HG03378 (cell line): ENCODE measurements around the gene AXIN1.
"Not testable (repeated sequence)": the region's sequence is repeated elsewhere in the genome, so short reads cannot be mapped to it uniquely, and the experiment has no call there.

Experiments used
- ATAC-seq: cut with Tn5 transposase; IDR thresholded peaks from one replicate; pipeline ENCODE4 v1.9.1; 2021; ENCODE audit warnings: mild to moderate bottlenecking, moderate library complexity; ENCODE audit not compliant: unreplicated experiment

The AXIN1 gene

DNA sequence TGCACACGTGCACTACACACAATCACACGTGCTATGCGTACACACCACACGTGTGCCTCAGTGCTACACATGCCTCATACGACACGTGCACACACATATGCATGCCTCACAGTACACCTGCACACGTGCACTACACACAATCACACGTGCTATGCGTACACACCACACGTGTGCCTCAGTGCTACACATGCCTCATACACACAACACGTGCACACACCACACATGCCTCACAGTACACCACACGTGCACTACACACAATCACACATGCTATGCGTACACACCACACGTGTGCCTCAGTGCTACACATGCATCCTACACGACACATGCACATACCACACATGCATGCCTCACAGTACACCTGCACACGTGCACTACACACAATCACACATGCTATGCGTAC is 85.0 kb downstream of the AXIN1 start:
- not testable (repeated sequence) for ATAC-seq

DNA sequence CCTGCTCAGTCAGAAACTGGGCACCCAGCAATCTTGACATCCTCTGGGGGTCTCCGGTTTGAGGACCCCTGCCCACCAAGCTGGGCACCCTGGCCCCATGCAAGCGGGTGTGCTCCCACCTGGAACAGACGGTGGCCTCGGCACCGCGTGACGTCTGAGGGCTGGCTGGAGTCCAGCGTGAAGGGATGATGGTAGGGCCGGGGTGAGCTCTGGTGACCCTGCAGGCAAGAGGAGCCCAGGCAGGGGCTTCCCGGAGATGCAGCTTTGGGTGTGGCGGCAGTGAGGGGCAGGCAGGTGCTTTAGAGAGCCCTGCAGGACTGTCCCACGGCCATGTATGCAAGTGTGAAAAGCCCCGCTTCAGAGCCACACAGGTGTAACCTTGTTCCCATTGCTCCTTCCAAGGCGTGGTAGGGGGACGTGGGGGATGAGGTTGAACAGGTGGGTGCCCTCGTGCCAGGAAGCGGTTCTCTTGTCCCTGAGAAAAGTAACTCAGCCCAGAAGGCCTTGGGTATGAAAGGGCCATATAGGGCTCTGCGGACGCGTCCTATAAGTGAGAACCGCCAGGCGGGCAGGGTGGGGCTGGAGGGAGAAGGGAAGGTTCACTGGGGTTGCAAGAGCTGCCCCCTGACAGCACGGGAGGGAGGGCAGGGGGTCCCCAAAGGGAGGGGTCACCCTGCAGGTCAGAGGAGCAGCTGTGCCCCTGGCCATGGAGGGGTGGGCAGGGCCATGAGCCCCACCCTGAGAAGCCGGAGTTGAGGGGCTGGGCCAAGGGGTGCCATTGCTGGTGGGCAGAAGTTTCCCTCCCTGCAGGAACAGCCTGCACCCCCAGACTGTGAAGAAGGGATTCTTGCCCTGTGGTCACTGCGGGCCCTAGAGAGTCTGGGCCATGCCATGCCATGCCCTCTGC is 86.0 kb downstream of the AXIN1 start:
- no peak for ATAC-seq

DNA sequence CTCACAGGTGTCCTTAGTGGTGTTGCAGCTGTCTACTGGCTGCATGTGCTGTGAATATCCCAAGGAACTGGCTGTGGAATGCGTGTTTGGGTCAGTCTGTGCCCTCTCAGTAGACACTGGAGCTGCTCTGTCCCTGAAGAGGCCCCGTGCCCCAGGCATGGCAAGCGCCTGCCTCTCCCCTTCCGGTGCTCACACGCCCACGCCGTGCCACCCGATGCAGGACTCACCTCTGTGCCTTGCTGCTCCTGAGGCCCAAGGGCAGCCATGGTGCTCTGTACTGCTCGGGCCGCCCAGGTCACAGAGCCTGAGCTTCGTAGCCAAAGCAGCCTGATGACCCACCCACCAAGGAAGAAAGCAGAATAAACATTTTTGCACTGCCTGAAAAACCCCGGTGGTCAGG is 86.8 kb downstream of the AXIN1 start:
- no peak for ATAC-seq

DNA sequence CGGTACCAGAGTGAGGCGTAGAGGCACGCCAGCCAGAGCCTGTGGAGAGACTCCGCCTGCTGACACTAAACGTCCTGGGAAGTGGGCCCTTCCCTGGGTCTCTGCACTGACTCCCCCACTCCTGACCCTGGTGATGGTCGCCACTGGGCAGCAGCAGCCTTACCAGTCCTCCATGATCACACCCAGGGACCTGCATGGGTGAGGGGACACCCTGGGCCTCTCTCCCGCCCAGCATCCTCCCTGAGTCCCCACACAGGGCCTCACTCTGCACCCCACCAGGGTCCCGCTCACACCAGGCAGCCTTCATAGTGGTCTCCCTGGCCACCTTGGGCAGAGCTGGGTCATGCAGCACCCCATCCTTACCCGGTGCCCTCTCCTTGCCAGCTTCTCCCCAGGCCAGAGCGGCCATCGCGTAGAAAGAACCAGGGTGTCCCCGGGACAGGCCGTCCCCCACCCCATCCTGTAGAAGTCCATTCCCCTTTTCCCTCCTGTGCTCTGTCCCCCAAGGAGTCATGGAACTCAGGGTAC is 87.5 kb downstream of the AXIN1 start:
- ATAC-seq, result no peak

DNA sequence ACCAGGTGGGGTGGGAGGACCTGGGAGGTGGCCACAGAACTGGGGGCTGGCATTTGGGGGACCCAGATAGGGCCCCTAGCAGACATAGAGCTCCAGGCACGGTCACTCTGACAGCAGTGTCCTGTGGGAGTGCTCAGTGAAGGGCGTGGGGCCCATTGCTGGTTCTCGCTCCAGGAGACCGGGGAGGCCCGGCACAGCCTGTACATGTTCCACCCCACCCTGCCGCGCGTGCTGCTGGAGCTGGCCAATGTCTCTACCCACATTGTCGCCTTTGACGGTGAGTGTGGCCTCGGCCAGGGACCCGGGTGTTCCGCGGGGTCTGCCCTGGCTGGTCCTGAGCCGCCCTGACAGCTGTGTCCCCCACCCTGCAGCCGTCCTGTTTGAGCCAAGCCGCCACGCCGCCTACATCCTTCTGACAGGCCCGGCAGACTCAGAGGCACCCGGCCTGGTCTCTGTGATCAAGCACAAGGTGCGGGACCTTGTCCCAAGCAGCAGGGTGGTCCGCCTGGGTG is 88.0 kb downstream of the AXIN1 start:
- no peak for ATAC-seq

DNA sequence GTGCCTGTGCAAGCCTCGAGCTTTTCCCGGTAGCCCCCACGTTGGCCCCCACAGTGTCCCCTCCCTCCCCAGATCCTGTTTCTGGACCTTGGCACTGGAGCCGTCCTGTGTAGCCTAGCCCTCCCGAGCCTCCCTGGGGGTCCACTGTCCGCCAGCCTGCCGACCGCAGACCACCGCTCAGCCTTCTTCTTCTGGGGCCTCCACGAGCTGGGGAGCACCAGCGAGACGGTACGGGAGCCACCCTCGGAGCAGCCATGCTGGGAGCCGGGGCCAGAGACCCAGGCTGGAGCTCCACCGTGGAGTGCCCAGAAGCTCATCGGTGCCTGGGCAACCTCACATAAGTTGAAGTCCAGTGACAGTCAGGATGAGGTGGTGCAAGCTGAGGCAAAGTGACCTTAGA is 88.6 kb downstream of the AXIN1 start:
- no peak for ATAC-seq

DNA sequence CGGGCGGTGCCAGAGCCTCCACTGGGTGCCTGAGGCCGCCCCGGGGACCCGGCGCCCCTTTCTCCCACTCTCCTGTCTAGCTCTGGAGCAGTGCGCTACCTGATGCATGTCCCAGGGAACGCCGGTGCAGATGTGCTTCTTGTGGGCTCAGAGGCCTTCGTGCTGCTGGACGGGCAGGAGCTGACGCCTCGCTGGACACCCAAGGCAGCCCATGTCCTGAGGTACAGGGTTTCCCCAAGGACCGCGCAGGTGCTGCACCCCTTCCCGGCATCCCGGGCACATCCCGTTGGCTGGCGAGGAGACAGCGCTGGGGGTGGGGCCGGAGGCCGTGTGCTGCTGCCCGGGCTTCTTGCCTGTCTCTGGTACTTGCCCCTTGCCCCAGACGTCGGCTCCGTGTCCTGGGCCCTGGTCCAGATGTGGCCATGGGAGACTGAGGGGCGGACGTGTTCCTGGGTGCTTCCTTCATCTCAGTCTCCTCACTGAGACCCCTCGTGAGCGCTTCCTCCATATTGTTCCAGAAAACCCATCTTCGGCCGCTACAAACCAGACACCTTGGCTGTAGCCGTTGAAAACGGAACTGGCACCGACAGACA is 89.2 kb downstream of the AXIN1 start:
- ATAC-seq, result no peak

DNA sequence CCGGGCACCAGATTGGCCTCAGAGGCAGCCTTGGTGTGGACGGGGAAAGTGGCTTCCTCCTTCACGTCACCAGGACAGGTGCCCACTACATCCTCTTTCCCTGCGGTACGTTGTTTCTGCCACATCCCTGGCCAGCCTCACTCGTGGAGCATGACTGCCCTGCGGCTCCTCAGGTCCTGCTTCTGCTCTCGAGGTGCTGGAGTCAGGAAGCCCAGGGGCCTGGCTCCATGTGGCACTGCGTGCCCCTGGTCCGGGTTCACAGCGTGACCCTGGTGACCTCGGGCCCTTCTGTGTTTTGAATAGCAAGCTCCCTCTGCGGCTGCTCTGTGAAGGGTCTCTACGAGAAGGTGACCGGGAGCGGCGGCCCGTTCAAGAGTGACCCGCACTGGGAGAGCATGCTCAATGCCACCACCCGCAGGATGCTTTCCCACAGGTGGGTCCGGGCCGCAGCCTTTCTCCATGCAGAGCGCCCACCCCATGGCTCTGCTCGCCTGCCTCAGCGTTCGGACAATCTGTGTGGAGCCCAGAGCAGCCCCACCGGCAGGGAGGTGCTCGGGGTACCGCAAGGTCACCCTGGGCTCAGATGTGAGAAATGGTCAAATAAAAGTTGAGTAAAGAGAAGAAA is 90.3 kb downstream of the AXIN1 start:
- no peak for ATAC-seq

DNA sequence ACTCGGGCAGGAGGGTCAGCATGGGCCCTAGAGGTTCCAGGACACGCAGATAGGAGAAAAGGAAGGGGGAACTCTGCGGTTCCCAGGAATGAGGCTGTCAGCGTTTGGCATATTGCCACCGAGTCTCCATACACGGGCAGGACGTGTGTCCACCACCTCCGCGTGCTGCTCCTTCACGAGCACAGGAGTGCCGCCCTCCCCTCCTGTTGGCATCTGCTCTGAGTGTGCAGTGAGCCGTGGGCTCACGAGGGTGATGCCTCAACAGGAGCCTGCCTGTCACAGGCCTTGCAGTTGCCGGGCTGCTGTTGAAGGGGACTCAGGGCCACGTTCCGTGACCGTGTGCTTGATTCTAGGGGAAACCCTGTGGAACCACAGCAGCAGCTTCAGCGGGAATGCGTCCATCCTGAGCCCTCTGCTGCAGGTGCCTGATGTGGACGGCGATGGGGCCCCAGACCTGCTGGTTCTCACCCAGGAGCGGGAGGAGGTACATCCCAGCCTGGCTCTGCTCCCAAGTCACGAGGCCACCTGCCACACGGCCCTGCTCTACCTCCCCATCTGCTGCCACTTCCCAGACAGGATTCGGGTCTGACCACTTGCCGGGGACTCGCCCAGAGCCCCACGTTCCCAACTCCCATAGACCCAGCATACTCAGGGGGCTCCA is 91.4 kb downstream of the AXIN1 start:
- ATAC-seq, result no peak

DNA sequence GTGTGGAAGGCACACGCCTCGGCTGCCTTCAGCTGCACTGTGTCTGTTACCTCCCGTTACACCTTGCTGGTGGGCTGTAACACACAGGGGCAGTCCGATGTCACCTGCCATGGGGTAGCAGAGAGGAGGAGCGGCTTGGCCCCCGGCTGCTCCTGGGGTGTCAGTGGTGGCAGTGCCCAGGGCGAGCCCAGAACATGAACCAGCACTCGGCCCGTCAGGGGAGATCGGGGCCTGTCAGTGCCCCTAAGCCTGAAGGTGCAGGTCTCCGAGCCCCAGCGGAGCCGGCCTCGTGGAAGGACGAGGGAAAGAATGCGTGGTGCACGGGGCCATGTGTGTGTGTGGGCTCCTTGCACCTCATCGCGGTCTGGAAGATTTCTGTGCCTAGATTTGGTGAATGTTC is 92.2 kb downstream of the AXIN1 start:
- ATAC-seq, result no peak

DNA sequence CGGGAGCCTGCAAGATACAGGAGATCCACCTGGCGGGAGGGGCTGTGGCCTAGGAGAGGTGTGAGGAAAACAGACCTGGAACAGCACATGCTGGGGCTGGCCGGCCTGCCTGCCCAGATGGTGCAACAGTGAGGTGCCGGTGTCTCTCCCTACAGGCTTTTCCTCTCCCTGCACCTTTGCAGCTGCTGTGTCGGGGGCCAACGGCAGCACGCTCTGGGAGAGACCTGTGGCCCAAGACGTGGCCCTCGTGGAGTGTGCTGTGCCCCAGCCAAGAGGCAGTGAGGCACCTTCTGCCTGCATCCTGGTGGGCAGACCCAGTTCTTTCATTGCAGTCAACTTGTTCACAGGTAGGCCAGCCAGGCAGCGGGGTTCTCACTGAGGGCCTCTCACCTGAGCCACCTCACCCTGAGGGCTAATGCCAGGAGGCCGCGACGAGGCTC is 92.7 kb downstream of the AXIN1 start:
- ATAC-seq, result no peak

DNA sequence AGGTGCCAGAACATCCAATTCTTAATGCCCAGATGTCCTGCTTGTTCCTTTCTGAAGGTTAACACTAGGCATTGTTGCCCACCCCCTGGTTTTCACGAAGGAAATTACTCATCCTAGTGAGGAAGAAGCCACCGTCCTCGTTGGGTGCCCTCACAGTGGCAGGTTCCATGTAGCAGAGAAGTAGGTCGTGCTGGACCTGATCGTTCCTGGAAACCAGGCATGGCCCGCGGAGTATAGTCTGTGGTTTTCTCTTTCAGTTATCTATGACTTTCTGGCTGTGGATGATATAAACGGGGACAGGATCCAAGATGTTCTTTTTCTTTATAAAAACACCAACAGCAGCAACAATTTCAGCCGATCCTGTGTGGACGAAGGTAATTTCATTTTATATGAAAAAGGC is 93.3 kb downstream of the AXIN1 start:
- no peak for ATAC-seq

DNA sequence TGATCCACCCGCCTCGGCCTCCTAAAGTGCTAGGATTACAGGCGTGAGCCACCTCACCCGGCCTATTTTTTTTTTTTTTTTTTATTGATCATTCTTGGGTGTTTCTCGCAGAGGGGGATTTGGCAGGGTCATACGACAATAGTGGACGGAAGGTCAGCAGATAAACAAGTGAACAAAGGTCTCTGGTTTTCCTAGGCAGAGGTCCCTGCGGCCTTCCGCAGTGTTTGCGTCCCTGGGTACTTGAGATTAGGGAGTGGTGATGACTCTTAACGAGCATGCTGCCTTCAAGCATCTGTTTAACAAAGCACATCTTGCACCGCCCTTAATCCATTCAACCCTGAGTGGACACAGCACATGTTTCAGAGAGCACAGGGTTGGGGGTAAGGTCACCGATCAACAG is 94.4 kb downstream of the AXIN1 start:
- not testable (repeated sequence) for ATAC-seq

DNA sequence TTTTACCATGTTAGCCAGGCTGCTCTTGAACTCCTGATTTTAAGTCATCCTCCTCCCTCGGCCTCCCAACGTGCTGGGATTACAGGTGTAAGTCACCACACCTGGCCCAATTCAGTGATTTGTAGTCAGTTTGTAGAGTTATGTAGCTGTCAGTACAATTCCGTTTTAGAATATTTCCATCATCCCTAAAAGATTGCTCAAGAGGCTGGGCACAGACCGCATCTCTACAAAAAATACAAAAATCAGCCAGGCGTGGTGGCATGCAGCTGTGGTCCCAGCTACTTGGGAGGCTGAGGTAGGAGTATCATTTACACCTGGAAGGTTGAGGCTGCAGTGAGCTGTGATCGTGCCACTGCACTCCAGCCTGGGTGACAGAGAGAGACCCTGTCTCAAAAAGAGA is 97.3 kb downstream of the AXIN1 start:
- no peak for ATAC-seq

DNA sequence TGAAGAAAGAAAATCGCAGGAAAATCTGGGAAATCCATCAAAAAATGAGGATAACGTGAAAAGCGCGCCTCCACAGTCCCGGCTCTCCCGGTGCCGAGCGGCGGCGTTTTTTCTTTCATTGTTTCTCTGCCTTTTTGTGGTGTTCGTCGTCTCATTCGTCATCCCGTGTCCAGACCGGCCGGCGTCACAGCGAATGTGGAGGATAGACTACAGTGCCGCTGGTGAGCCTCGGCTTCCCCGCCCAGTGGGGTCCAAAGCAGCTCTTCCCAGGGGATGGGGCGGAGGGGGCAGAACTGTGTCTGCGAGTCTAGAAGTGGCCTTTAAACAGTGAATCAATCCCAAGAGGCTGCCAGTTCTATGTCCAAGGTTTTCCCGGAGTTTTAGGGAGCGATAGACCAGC is 98.1 kb downstream of the AXIN1 start:
- ATAC-seq, result no peak

DNA sequence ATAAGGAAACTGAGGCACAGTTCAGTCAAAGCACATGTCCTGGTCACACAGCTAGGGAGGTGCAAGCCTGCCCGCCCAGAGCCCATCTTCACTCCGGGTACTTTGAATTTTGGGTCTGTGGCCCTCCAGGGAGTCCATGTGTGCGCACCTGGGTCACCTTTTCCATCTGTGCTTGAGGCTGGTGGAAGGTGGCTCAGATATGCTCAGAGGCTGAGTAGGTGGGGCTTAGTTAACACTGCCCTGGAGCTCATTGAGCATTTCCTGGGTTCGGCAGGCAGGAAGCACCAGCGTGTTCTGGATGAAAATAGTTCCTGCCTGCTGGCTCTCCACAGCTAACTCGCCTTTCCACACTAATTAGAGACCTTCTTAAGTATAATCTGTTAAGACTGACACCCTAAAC is 98.7 kb downstream of the AXIN1 start:
- ATAC-seq, result no peak

DNA sequence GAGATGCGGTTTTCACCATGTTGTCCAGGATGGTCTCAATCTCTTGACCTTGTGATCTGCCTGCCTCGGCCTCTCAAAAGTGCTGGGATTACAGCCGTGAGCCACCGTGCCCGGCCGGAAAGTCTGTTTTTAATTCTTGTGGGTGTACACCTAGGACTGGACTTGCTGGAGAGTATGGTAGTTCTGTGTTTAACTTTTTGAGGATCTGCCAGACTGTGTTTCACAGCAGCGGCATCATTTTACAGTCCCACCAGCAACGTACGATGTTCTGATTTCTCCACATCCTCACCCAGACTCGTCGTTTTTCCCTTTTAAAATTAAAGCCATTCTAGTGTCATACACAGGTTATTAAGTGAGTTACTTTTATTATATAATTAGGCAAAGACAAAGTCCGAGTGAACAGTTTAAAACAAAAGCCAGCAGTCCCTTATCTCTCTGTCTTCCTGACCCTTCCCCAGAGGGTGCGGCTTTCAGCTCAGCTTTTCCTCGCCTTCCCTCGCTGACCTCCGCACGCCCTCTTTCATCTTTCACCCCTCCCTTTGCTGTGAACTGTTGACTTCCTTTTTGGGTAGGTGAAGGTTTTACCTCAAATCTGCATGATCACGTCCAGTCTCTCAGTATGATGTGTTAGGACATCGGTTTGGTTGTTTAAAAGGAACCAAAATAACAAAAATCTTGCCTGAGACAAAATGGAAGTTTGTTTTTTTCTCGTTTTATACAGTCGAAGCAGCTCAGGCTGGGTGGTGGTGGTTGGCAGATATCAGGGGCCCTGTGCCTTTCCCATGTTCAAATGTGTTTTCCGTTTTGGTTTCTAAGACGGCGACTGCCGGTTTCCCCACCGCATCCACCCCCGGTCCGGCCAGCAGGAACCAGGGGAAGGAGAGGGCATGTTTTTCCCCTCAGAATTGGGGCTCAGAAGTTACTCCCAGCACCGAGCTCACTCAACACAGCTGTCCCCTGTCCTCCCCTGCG is 99.9 kb downstream of the AXIN1 start:
- no peak for ATAC-seq

DNA sequence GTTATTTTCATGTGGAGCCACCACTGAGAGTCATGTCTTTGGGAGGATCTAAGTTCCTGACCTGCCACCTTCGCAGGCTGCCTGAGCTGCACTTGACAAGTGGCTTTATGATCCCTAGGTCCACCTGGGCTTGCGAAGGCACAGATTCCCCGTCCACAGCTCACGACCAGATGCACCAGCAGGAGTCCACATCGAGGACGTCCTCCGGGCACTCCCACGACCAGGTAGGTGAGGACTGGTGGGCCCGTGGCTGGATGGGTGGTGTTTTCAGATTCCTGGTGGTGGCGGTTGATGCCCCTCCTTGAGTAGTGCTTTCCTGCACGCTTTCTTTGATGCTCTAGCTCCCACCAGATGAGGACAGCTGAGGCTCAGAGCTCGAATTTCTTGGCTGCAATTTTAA is 103.1 kb downstream of the AXIN1 start:
- no peak for ATAC-seq

DNA sequence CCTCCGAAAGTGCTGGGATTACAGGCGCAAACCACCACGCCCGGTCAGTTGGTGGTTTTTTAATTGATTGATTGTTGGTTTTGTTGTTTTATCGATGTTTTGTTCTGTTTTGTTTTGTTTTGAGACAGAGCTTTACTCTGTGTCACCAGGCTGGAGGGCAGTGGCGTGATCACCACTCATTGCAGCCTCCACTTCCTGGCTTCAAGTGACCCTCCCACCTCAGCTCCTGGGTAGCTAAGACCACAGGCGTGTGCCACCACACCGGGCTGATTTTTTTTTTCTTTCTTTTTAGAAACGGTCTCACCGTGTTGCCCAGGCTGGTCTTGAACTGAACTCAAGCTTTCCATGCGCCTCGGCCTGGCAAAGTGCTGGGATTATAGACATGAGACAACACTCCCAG is 105.5 kb downstream of the AXIN1 start:
- ATAC-seq, result no peak

DNA sequence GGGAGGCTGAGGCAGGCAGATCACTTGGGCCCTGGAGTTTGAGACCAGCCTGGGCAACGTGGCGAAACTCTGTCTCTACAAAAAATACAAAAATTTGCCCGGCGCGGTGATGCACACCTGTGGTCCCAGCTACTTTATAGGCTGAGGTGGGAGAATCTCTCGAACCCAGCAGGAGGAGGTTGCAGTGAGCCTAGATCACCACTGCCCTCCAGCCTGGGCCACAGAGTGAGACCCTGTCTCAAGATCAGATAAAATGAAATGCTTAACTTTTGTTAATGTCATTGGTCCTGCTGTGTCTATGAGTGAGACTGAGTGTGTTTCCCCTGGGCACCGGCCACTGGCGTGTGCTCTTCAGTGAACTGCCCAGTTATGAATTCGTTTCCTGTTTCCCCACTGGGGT is 107.4 kb downstream of the AXIN1 start:
- no peak for ATAC-seq
